ENCODE data around the gene ADAM23. TPM values are rescaled to one million over a fixed set of nuclear protein-coding genes. Genes with fewer than 3 reads are reported as not detected.
A peak's percentile ranks its signal among the peaks of the same experiment; 100 is the strongest.

The ADAM23 gene
- total and polyA plus RNA-seq, 3 experiments from 2014 or later: 0.55 to 0.98 TPM; not detected in 1

DNA sequence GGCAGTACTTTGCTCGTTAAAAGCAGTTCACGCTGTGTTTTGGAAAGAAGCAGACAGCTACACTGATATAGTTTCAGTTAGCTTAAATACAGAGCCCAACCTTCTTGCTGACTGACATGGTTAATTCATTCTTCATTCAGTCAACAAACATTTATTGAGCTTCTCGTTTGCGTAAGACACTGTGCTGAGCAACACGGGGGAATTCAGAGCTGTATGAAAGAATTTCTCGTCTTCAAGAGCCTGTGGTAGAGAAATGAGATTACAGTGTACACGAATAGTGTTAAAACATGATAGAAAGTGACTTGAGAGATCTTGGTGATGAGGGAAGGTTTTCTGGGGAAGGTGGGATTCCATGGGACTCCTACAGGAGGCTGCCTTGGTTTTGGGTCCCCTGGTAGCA, 44.7 kb downstream of the ADAM23 start:
- no peaks in the 10 kb centered on the region for H3K36me3 Mint-ChIP-seq
- CTCF ChIA-PET: interaction anchor here (2.6 kb wide), 1 partner anchor 9 kb away, joined by 5 read pairs; no protein-coding TSS in a partner anchor
- peaks cover 0 to 4% (median 0%) of the 10 kb centered on the region in 5 donors for H3K9me3 Mint-ChIP-seq

GRCh38 chr2:206488623-206489022, 45.3 kb downstream of the ADAM23 start:
- no peak overlapping the region for H3K27ac ChIP-seq (ENCODE audit: low read depth, low read length)
- POLR2A ChIA-PET: no interaction called here
- CTCF ChIA-PET: interaction anchor here (2.6 kb wide), 1 partner anchor 10 kb away, joined by 5 read pairs; no protein-coding TSS in a partner anchor
- H3K36me3 ChIP-seq (ENCODE audit: insufficient read depth, low read length): no peaks in the 10 kb centered on the region
- H3K4me1 Mint-ChIP-seq: no peaks in the 10 kb centered on the region
- peaks cover 5 to 6% of the 10 kb centered on the region in 2 donors for H3K27me3 Mint-ChIP-seq
- H3K4me1 ChIP-seq (ENCODE audit: insufficient read depth, low read length): no peaks in the 10 kb centered on the region
- H3K4me3 ChIP-seq (ENCODE audit: low read length): no peak overlapping the region
- no peaks in the 10 kb centered on the region for H3K9me3 ChIP-seq (ENCODE audit: low read length)
- H3K9me3 Mint-ChIP-seq: peaks cover 0 to 4% (median 0%) of the 10 kb centered on the region in 5 donors
- no peak overlapping the region for H3K4me3 Mint-ChIP-seq
- H3K27ac Mint-ChIP-seq: no peak overlapping the region
- no peaks in the 10 kb centered on the region for H3K36me3 Mint-ChIP-seq
- no peak for DNase-seq
- H3K27me3 ChIP-seq (ENCODE audit: insufficient read depth, low read length, poor library complexity, severe bottlenecking): no peaks in the 10 kb centered on the region

More for the DNA sequence above, 44.7 kb downstream of the ADAM23 start:
- Histone ChIP-seq H3K4me1 (ENCODE audit: insufficient read depth, low read length) (no peaks in the 10 kb centered on the region), H3K27ac (ENCODE audit: low read depth, low read length) (no peak overlapping the region), H3K36me3 (ENCODE audit: insufficient read depth, low read length) (no peaks in the 10 kb centered on the region), H3K4me3 (ENCODE audit: low read length) (no peak overlapping the region), H3K9me3 (ENCODE audit: low read length) (no peaks in the 10 kb centered on the region), H3K27me3 (ENCODE audit: insufficient read depth, low read length, poor library complexity, severe bottlenecking) (no peaks in the 10 kb centered on the region)
- POLR2A ChIA-PET: no interaction called here
- peaks cover 5 to 6% of the 10 kb centered on the region in 2 donors for H3K27me3 Mint-ChIP-seq
- H3K27ac Mint-ChIP-seq: peak overlapping the region in 1 of 8 donors; percentile 39
- no peak overlapping the region for H3K4me3 Mint-ChIP-seq
- no peak for DNase-seq
- no peaks in the 10 kb centered on the region for H3K4me1 Mint-ChIP-seq

DNA sequence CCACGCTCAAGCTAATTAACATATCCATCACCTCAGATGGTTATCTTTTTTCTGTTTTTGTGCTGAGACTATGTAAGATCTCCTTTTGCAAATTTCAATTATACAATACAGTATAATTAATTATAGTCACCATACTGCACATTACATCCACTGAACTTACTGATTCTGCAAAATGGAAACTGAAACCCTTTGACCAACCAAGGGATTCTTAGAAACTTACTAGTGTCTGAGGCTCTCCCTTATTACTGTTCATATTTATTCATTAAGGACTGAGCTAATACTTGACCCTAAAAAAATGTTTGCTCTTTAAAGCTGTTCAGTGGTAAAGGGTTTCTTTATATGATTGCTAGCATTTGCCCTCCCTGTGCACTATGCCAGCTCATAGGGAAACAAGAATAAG, 50.7 kb downstream of the ADAM23 start:
- H3K27me3 Mint-ChIP-seq: peaks cover 5 to 11% of the 10 kb centered on the region in 2 donors
- CTCF ChIA-PET: no interaction called here

GRCh38 chr2:206502729-206503128, 59.4 kb downstream of the ADAM23 start:
- no peak for DNase-seq
- H3K36me3 ChIP-seq (ENCODE audit: insufficient read depth, low read length): no peaks in the 10 kb centered on the region
- POLR2A ChIA-PET: no interaction called here
- CTCF ChIA-PET: interaction anchor here (1.1 kb wide), 1 partner anchor 56 kb away, joined by 3 read pairs; no protein-coding TSS in a partner anchor
- peaks cover 6 to 8% of the 10 kb centered on the region in 2 donors for H3K27me3 Mint-ChIP-seq
- no peak overlapping the region for H3K27ac Mint-ChIP-seq
- H3K4me1 Mint-ChIP-seq: no peaks in the 10 kb centered on the region
- no peak overlapping the region for H3K4me3 ChIP-seq (ENCODE audit: low read length)
- H3K27ac ChIP-seq (ENCODE audit: low read depth, low read length): no peak overlapping the region
- H3K27me3 ChIP-seq (ENCODE audit: insufficient read depth, low read length, poor library complexity, severe bottlenecking): no peaks in the 10 kb centered on the region
- H3K4me3 Mint-ChIP-seq: no peak overlapping the region
- H3K4me1 ChIP-seq (ENCODE audit: insufficient read depth, low read length): no peaks in the 10 kb centered on the region
- no peaks in the 10 kb centered on the region for H3K9me3 ChIP-seq (ENCODE audit: low read length)
- H3K9me3 Mint-ChIP-seq: peaks cover 0 to 3% (median 0%) of the 10 kb centered on the region in 5 donors
- no peaks in the 10 kb centered on the region for H3K36me3 Mint-ChIP-seq

More for the DNA sequence above, 50.7 kb downstream of the ADAM23 start:
- Mint-ChIP-seq H3K36me3 (no peaks in the 10 kb centered on the region), H3K4me1 (no peaks in the 10 kb centered on the region), H3K9me3 (peaks cover 0 to 3% (median 0%) of the 10 kb centered on the region in 5 donors), H3K4me3 (no peak overlapping the region), H3K27ac (no peak overlapping the region)
- Histone ChIP-seq H3K36me3 (ENCODE audit: insufficient read depth, low read length) (no peaks in the 10 kb centered on the region), H3K9me3 (ENCODE audit: low read length) (no peaks in the 10 kb centered on the region), H3K27me3 (ENCODE audit: insufficient read depth, low read length, poor library complexity, severe bottlenecking) (no peaks in the 10 kb centered on the region), H3K4me3 (ENCODE audit: low read length) (no peak overlapping the region), H3K27ac (ENCODE audit: low read depth, low read length) (no peak overlapping the region), H3K4me1 (ENCODE audit: insufficient read depth, low read length) (no peaks in the 10 kb centered on the region)
- POLR2A ChIA-PET: no interaction called here
- DNase-seq: no peak

DNA sequence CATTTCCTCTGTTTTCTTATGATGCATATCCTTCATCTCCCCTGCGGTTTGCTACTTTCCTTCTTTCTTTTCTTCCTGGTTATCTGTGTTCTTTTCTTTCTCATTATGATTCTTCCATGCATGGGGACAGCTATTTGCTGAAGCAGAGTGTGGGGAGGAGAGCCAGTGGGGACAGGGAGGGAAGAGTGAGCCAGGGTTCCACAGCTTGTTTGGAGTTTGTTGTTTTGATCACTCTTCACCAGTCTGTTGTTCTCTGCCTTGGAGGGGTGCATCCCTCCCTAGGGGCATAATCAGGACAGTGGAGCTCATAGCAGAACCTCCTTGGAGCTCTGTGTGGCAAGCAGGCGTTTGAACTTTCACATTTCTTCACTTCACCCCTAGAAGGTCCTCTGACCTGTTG, 68.0 kb downstream of the ADAM23 start:
- CTCF ChIA-PET: no interaction called here

DNA sequence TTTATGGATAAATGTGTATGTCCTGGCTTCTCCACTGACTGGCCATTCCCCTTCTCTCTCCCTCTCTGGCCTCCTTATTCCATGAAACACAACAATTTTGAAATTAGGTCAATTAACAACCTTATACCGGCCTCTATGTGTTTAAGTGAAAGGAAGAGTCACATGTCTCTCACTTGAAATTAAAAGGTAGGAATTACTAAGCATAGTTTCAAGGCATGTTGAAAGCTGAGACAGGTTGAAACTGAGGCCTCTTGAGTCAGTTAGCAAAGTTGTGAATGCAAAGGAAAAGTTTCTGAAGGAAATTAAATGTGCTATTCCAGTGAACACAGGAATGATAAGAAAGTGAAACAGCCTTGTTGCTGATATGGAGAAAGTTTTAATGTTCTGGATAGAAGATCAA, 69.7 kb downstream of the ADAM23 start:
- H3K9me3 Mint-ChIP-seq: no peaks in the 10 kb centered on the region
- H3K4me1 Mint-ChIP-seq: no peaks in the 10 kb centered on the region
- POLR2A ChIA-PET: no interaction called here
- no peak overlapping the region for H3K27ac Mint-ChIP-seq
- H3K36me3 Mint-ChIP-seq: no peaks in the 10 kb centered on the region
- Histone ChIP-seq H3K4me3 (ENCODE audit: low read length) (no peak overlapping the region), H3K4me1 (ENCODE audit: insufficient read depth, low read length) (no peaks in the 10 kb centered on the region), H3K36me3 (ENCODE audit: insufficient read depth, low read length) (no peaks in the 10 kb centered on the region), H3K27me3 (ENCODE audit: insufficient read depth, low read length, poor library complexity, severe bottlenecking) (no peaks in the 10 kb centered on the region), H3K27ac (ENCODE audit: low read depth, low read length) (no peak overlapping the region), H3K9me3 (ENCODE audit: low read length) (no peaks in the 10 kb centered on the region)
- peaks cover 7 to 18% of the 10 kb centered on the region in 2 donors for H3K27me3 Mint-ChIP-seq
- no peak for DNase-seq
- CTCF ChIA-PET: no interaction called here
- H3K4me3 Mint-ChIP-seq: no peak overlapping the region

More for the DNA sequence above, 68.0 kb downstream of the ADAM23 start:
- Mint-ChIP-seq H3K36me3 (no peaks in the 10 kb centered on the region), H3K4me3 (no peak overlapping the region), H3K27me3 (peaks cover 7 to 18% of the 10 kb centered on the region in 2 donors), H3K9me3 (no peaks in the 10 kb centered on the region), H3K27ac (no peak overlapping the region), H3K4me1 (no peaks in the 10 kb centered on the region)
- no peak overlapping the region for H3K27ac ChIP-seq (ENCODE audit: low read depth, low read length)
- POLR2A ChIA-PET: no interaction called here
- DNase-seq: no peak
- no peaks in the 10 kb centered on the region for H3K36me3 ChIP-seq (ENCODE audit: insufficient read depth, low read length)
- no peaks in the 10 kb centered on the region for H3K27me3 ChIP-seq (ENCODE audit: insufficient read depth, low read length, poor library complexity, severe bottlenecking)
- no peak overlapping the region for H3K4me3 ChIP-seq (ENCODE audit: low read length)
- H3K9me3 ChIP-seq (ENCODE audit: low read length): no peaks in the 10 kb centered on the region
- no peaks in the 10 kb centered on the region for H3K4me1 ChIP-seq (ENCODE audit: insufficient read depth, low read length)

GRCh38 chr2:206515580-206515979, 72.2 kb downstream of the ADAM23 start:
- peaks cover 7 to 18% of the 10 kb centered on the region in 2 donors for H3K27me3 Mint-ChIP-seq
- CTCF ChIA-PET: no interaction called here
- no peaks in the 10 kb centered on the region for H3K4me1 ChIP-seq (ENCODE audit: insufficient read depth, low read length)

DNA sequence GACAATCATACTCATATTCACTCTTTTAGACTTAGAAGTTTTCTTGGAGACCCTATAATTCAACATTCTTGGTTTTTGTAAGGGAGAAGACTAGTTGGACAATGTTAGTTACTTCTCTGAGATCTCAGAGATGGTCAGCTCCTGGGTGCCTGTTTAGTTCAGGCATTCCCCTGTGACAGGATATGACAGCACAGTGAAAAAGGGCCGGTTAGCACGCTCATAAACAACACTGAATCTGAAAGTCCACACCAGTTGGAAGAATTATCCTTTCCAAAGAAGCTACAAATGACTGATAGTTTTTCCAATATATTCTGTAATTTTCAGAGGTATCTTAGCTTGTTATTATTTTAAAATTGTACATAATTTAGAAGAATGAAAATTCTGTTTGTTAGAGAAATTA, 75.7 kb downstream of the ADAM23 start:
- no peaks in the 10 kb centered on the region for H3K9me3 ChIP-seq (ENCODE audit: low read length)
- no peak overlapping the region for H3K27ac Mint-ChIP-seq
- no peaks in the 10 kb centered on the region for H3K4me1 ChIP-seq (ENCODE audit: insufficient read depth, low read length)
- DNase-seq: no peak
- no peaks in the 10 kb centered on the region for H3K9me3 Mint-ChIP-seq
- no peak overlapping the region for H3K4me3 ChIP-seq (ENCODE audit: low read length)
- H3K4me3 Mint-ChIP-seq: no peak overlapping the region
- H3K27me3 ChIP-seq (ENCODE audit: insufficient read depth, low read length, poor library complexity, severe bottlenecking): no peaks in the 10 kb centered on the region
- no peaks in the 10 kb centered on the region for H3K4me1 Mint-ChIP-seq
- no peak overlapping the region for H3K27ac ChIP-seq (ENCODE audit: low read depth, low read length)
- H3K36me3 Mint-ChIP-seq: no peaks in the 10 kb centered on the region
- POLR2A ChIA-PET: no interaction called here
- H3K27me3 Mint-ChIP-seq: peaks cover 13 to 14% of the 10 kb centered on the region in 2 donors
- CTCF ChIA-PET: no interaction called here
- H3K36me3 ChIP-seq (ENCODE audit: insufficient read depth, low read length): no peaks in the 10 kb centered on the region

More at GRCh38 chr2:206515580-206515979, 72.2 kb downstream of the ADAM23 start:
- no peaks in the 10 kb centered on the region for H3K36me3 ChIP-seq (ENCODE audit: insufficient read depth, low read length)
- no peak overlapping the region for H3K4me3 ChIP-seq (ENCODE audit: low read length)
- DNase-seq: no peak
- POLR2A ChIA-PET: no interaction called here
- H3K9me3 ChIP-seq (ENCODE audit: low read length): no peaks in the 10 kb centered on the region
- no peaks in the 10 kb centered on the region for H3K27me3 ChIP-seq (ENCODE audit: insufficient read depth, low read length, poor library complexity, severe bottlenecking)
- H3K27ac ChIP-seq (ENCODE audit: low read depth, low read length): no peak overlapping the region
- Mint-ChIP-seq H3K4me3 (no peak overlapping the region), H3K4me1 (no peaks in the 10 kb centered on the region), H3K36me3 (no peaks in the 10 kb centered on the region), H3K27ac (no peak overlapping the region), H3K9me3 (no peaks in the 10 kb centered on the region)
